GM12872 (cell line): ENCODE results near the gene ALDH3A1.

Experiments
- CTCF ChIP-seq: IDR thresholded peaks from 3 replicates; pipeline ENCODE4 v1.5.1; 2011; ENCODE audit warnings: low read depth, mild to moderate bottlenecking, low read length, moderate library complexity; ENCODE audit not compliant: insufficient read depth

ALDH3A1 gene

GRCh38 chr17:19706791-19707727 is 41.0 kb downstream of the ALDH3A1 start:
- TF ChIP-seq CTCF = no peak

GRCh38 chr17:19705771-19706770 is 42.0 kb downstream of the ALDH3A1 start:
- TF ChIP-seq CTCF = no peak

GRCh38 chr17:19705201-19705600 is 42.9 kb downstream of the ALDH3A1 start:
- TF ChIP-seq CTCF = no peak

GRCh38 chr17:19703828-19704613 is 44.1 kb downstream of the ALDH3A1 start:
- no peak for TF ChIP-seq CTCF

GRCh38 chr17:19703106-19703827 is 44.8 kb downstream of the ALDH3A1 start:
- no peak for TF ChIP-seq CTCF

GRCh38 chr17:19702217-19702641 is 45.9 kb downstream of the ALDH3A1 start:
- TF ChIP-seq CTCF = no peak
